ENCODE data around the gene TRIM29.

The TRIM29 gene

GRCh38 chr11:120142441-120143100 is 4.7 kb upstream of the TRIM29 start:
- in situ Hi-C loops (cut with MboI; ENCODE audit: low pct_unique_long_range_greater_than_20kb, low sequenced_read_pairs): no loop called here
- DNase-seq: no peak

- in situ Hi-C loops (cut with MboI; ENCODE audit: low pct_unique_long_range_greater_than_20kb, low sequenced_read_pairs): no loop called here
- DNase-seq: no peak
Measured at GRCh38 chr11:120141768-120142423, 4.0 kb upstream of the TRIM29 start.

GRCh38 chr11:120141113-120141767 is 3.3 kb upstream of the TRIM29 start:
- no peak for DNase-seq
- in situ Hi-C loops (cut with MboI; ENCODE audit: low pct_unique_long_range_greater_than_20kb, low sequenced_read_pairs): no loop called here

- no peak for DNase-seq
Measured at GRCh38 chr11:120139316-120140069, 1.6 kb upstream of the TRIM29 start.

GRCh38 chr11:120137187-120137610 is 714 bp downstream of the TRIM29 start:
- no peak for DNase-seq
- in situ Hi-C loops (cut with MboI; ENCODE audit: low pct_unique_long_range_greater_than_20kb, low sequenced_read_pairs): no loop called here

More at GRCh38 chr11:120139316-120140069, 1.6 kb upstream of the TRIM29 start:
- in situ Hi-C loops (cut with MboI; ENCODE audit: low pct_unique_long_range_greater_than_20kb, low sequenced_read_pairs): no loop called here

GRCh38 chr11:120136356-120136755 is 1.6 kb downstream of the TRIM29 start:
- in situ Hi-C loops (cut with MboI; ENCODE audit: low pct_unique_long_range_greater_than_20kb, low sequenced_read_pairs): no loop called here
- DNase-seq: no peak

- in situ Hi-C loops (cut with MboI; ENCODE audit: low pct_unique_long_range_greater_than_20kb, low sequenced_read_pairs): no loop called here
- DNase-seq: no peak
Measured at GRCh38 chr11:120135838-120136237, 2.1 kb downstream of the TRIM29 start.

- in situ Hi-C loops (cut with MboI; ENCODE audit: low pct_unique_long_range_greater_than_20kb, low sequenced_read_pairs): no loop called here
- DNase-seq: no peak
Measured at GRCh38 chr11:120134931-120135228, 3.0 kb downstream of the TRIM29 start.

- no peak for DNase-seq
- in situ Hi-C loops (cut with MboI; ENCODE audit: low pct_unique_long_range_greater_than_20kb, low sequenced_read_pairs): no loop called here
Measured at GRCh38 chr11:120134106-120134930, 3.6 kb downstream of the TRIM29 start.

- in situ Hi-C loops (cut with MboI; ENCODE audit: low pct_unique_long_range_greater_than_20kb, low sequenced_read_pairs): no loop called here
- no peak for DNase-seq
Measured at GRCh38 chr11:120133216-120134105, 4.5 kb downstream of the TRIM29 start.

- in situ Hi-C loops (cut with MboI; ENCODE audit: low pct_unique_long_range_greater_than_20kb, low sequenced_read_pairs): no loop called here
- DNase-seq: no peak
Measured at GRCh38 chr11:120132645-120133185, 5.2 kb downstream of the TRIM29 start.

- in situ Hi-C loops (cut with MboI; ENCODE audit: low pct_unique_long_range_greater_than_20kb, low sequenced_read_pairs): no loop called here
- DNase-seq: no peak
Measured at GRCh38 chr11:120131941-120132644, 5.8 kb downstream of the TRIM29 start.

- DNase-seq: no peak
- in situ Hi-C loops (cut with MboI; ENCODE audit: low pct_unique_long_range_greater_than_20kb, low sequenced_read_pairs): no loop called here
Measured at GRCh38 chr11:120130991-120131760, 6.7 kb downstream of the TRIM29 start.

GRCh38 chr11:120130176-120130980 is 7.5 kb downstream of the TRIM29 start:
- in situ Hi-C loops (cut with MboI; ENCODE audit: low pct_unique_long_range_greater_than_20kb, low sequenced_read_pairs): no loop called here
- no peak for DNase-seq

- in situ Hi-C loops (cut with MboI; ENCODE audit: low pct_unique_long_range_greater_than_20kb, low sequenced_read_pairs): no loop called here
- DNase-seq: no peak
Measured at GRCh38 chr11:120129570-120129969, 8.3 kb downstream of the TRIM29 start.
